Sigmoid colon (tissue), 7 donors: ENCODE results near the gene LYPD4. TPM values are rescaled to one million over a fixed set of nuclear protein-coding genes. Genes with fewer than 3 reads are reported as not detected.
A peak's percentile ranks its signal among the peaks of the same experiment; 100 is the strongest.

Experiments
- DNase-seq: peaks from one replicate; pipeline ENCODE4 v3.0.0-alpha.2; 2019
- H3K27ac ChIP-seq, 4 donors: fragments of 200-600 bp; sonication (generic); one replicate each; pipeline ENCODE4 v1.5.1; 2016 to 2019; ENCODE audit warnings: mild to moderate bottlenecking in 1 of 4
- H3K27me3 ChIP-seq, 3 donors: fragments of 200-600 bp; sonication (generic); one replicate each; pipeline ENCODE4 v1.5.1; 2019; ENCODE audit warnings: mild to moderate bottlenecking in 1 of 3
- H3K36me3 ChIP-seq, 4 donors: fragments of 200-600 bp; sonication (generic); one replicate each; pipeline ENCODE4 v1.5.1; 2016 to 2019
- H3K4me1 ChIP-seq, 4 donors: fragments of 200-600 bp; sonication (generic); one replicate each; pipeline ENCODE4 v1.5.1; 2017 to 2019
- H3K4me3 ChIP-seq, 4 donors: fragments of 200-600 bp; sonication (generic); one replicate each; pipeline ENCODE4 v1.5.1; 2017 to 2019; ENCODE audit warnings: mild to moderate bottlenecking in 2 of 4, moderate library complexity in 1 of 4
- H3K9me3 ChIP-seq, 4 donors: fragments of 200-600 bp in 3 of 4; sonication (generic) in 3 of 4; one replicate each; pipeline versions ENCODE4 v1.5.1 to v1.6.1; 2013 to 2019
- CTCF ChIP-seq, 4 experiments: fragments of 450-650 bp in 3 of 4; fragments of 200-600 bp in 1 of 4; IDR thresholded peaks; one replicate each; pipeline ENCODE4 v1.5.1; 2016 to 2019; ENCODE audit warnings: antibody characterized with exemption in 4 of 4, mild to moderate bottlenecking in 3 of 4, moderate library complexity in 2 of 4
- EP300 ChIP-seq, 4 donors: sonication (generic); formaldehyde crosslinking; IDR thresholded peaks; one replicate each; pipeline ENCODE4 v1.6.1; 2017; ENCODE audit warnings: antibody characterized with exemption in 4 of 4
- POLR2A ChIP-seq, 2 donors: fragments of 450-650 bp; IDR thresholded peaks; one replicate each; pipeline ENCODE4 v1.6.1; 2016; ENCODE audit warnings: antibody characterized with exemption in 2 of 2, mild to moderate bottlenecking in 2 of 2, moderate library complexity in 2 of 2
- POLR2AphosphoS5 ChIP-seq, 4 donors: sonication (generic); formaldehyde crosslinking; IDR thresholded peaks; one replicate each; pipeline ENCODE4 v1.6.1; 2017; ENCODE audit warnings: antibody characterized with exemption in 4 of 4
- WGBS, 2 donors: extraction: QIAGEN DNeasy Blood & Tissue Kit; methylation state at CpG; one replicate each; pipeline ENCODE4 v1.1.7; 2013; 5-methylcytosine and 5-hydroxymethylcytosine counted together
- intact Hi-C: fragments of 100-400 bp; cut with DNase I; formaldehyde crosslinking; loops from one replicate; pipeline ENCODE4 v1.15.1; 2023
- polyA plus RNA-seq, 3 donors: library from polyadenylated mRNA; stranded (reverse); fragments of 200-250 nt; gene quantifications; one replicate each; pipeline ENCODE4 v1.2.3, GENCODE V29; 2013
- total RNA-seq, 4 donors: library from RNA; depleted of rRNA; stranded (reverse); fragments of >200 nt; gene quantifications; one replicate each; pipeline ENCODE4 v1.1.0, GENCODE V29; 2016
- donor health status: healthy with polysubstance abuse.
- donor health status: Bipolar disorder and iron deficiency.
- donor health status: healthy.

LYPD4 gene
- total and polyA plus RNA-seq, 7 donors, result 0.60 TPM; not detected in 6

DNA sequence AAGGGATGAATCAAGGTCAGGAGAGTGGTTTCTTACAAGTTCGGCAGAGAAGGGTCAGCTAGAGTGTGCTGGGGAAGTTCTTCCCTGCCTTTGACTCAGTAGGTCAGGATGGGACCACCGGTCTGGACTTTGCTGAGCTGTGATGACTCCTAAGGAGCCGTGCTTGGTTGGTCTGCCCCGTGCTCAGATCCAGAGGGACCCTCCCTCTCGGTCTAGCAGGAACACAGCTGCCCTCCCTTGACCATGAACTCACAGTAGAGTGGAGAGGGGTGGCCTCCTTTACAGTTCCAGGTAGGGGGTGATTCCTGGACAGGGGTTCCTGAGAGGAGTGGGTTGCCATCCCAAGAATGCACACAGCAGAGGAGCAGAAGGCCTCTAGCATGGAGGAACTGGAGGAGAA, 19.9 kb upstream of the LYPD4 start:
- Histone ChIP-seq H3K27ac (no peak overlapping the region), H3K9me3 (no peaks in the 10 kb centered on the region), H3K4me3 (no peak overlapping the region), H3K36me3 (peaks cover 18 to 78% (median 42%) of the 10 kb centered on the region in 4 donors), H3K27me3 (no peaks in the 10 kb centered on the region), H3K4me1 (peaks cover 0 to 40% (median 34%) of the 10 kb centered on the region in 4 donors)
- intact Hi-C loops, result no loop called here
- TF ChIP-seq EP300 (IDR thresholded peaks at IDR 0.05), result no peak
- TF ChIP-seq POLR2A (IDR thresholded peaks at IDR 0.05), result no peak
- no peak for TF ChIP-seq CTCF (IDR thresholded peaks at IDR 0.05)
- WGBS, 2 donors, result 89% methylated on average over 5 of the region's 5 CpGs
- DNase-seq, result no peak

DNA sequence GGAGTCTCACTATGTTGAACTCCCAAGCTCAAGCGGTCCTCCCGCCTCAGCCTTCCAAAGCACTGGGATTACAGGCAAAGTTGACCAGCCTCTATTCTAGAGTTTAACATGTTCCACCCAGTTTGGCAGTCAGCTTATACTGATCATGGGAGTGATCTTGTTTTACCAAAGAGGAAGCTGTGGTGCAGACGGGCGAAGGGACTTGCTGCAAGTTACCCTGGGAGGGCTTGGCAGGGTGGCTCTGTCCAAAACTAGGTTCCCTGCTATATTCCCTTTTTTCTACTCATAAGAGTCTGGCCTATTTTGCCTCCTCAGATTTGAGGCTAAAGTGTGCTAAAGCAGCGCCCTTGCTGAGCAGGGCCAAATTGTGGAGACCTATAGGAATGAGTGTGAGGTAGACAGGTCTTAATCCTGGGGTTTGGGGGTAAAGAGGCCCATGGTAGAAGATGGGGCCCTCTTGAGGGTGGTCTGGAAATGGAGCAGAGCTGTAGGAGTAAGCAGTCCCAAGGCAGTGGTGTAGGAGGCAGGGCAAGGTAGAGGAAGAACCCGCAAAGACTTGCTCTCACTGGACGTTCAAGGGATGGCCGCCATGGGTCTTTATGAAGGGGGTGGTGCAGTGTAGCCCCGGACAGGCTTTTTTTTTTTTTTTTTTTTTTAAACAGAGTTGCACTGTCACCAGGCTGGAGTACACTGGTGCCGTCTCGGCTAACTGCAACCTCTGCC, 18.9 kb upstream of the LYPD4 start:
- no peak overlapping the region for H3K4me3 ChIP-seq
- no peaks in the 10 kb centered on the region for H3K27me3 ChIP-seq
- DNase-seq, result no peak
- H3K27ac ChIP-seq, result no peak overlapping the region
- H3K36me3 ChIP-seq, result peaks cover 17 to 68% (median 35%) of the 10 kb centered on the region in 4 donors
- H3K4me1 ChIP-seq, result peaks cover 0 to 40% (median 36%) of the 10 kb centered on the region in 4 donors
- 79 to 84% methylated on average over 11 of the region's 11 CpGs for WGBS, 2 donors
- TF ChIP-seq CTCF (IDR thresholded peaks at IDR 0.05), result no peak
- TF ChIP-seq POLR2A (IDR thresholded peaks at IDR 0.05), result no peak
- no peak for TF ChIP-seq EP300 (IDR thresholded peaks at IDR 0.05)
- TF ChIP-seq POLR2AphosphoS5 (IDR thresholded peaks at IDR 0.05), result no peak
- intact Hi-C loops, result no loop called here
- H3K9me3 ChIP-seq, result no peaks in the 10 kb centered on the region

GRCh38 chr19:41862445-41862986, 18.0 kb upstream of the LYPD4 start:
- intact Hi-C loops, result no loop called here
- Histone ChIP-seq H3K9me3 (no peaks in the 10 kb centered on the region), H3K27me3 (no peaks in the 10 kb centered on the region), H3K4me3 (no peak overlapping the region), H3K36me3 (peaks cover 17 to 60% (median 35%) of the 10 kb centered on the region in 4 donors), H3K27ac (no peak overlapping the region), H3K4me1 (peaks cover 0 to 40% (median 36%) of the 10 kb centered on the region in 4 donors)
- no peak for DNase-seq
- TF ChIP-seq POLR2AphosphoS5 (IDR thresholded peaks at IDR 0.05) (no peak), CTCF (IDR thresholded peaks at IDR 0.05) (no peak), EP300 (IDR thresholded peaks at IDR 0.05) (no peak), POLR2A (IDR thresholded peaks at IDR 0.05) (no peak)
- 54 to 67% methylated on average over 2 of the region's 2 CpGs for WGBS, 2 donors

DNA sequence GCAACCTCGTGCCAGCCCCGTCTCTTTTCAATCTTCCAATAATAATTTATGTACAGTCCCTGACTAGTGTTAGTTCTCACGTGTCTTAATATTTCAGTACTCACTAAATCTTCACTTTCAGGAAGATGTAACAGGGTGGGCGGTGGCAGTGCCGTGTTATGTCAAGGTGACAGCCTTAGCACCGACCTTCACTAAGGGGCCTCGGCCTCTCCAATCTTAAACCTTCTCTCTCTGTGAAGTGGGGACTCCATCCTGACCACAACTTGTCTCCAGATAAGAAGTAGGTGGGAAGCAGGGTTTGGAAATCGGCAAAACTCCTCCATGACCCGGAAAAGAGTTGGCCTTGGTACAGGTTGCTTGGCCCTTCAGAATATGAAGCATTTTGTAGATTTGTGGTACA, 17.4 kb upstream of the LYPD4 start:
- H3K4me3 ChIP-seq, result peak overlapping the region in 1 of 4 donors; percentile 84
- DNase-seq, result no peak
- peaks cover 0 to 40% (median 36%) of the 10 kb centered on the region in 4 donors for H3K4me1 ChIP-seq
- H3K9me3 ChIP-seq, result no peaks in the 10 kb centered on the region
- intact Hi-C loops, result loop anchor here (2.0 kb wide), 1 partner anchor 97 kb away; the partner anchor contains the start of gene RABAC1
- H3K36me3 ChIP-seq, result peaks cover 15 to 54% (median 32%) of the 10 kb centered on the region in 4 donors
- no peak for TF ChIP-seq POLR2A (IDR thresholded peaks at IDR 0.05)
- no peak for TF ChIP-seq CTCF (IDR thresholded peaks at IDR 0.05)
- TF ChIP-seq POLR2AphosphoS5 (IDR thresholded peaks at IDR 0.05), result no peak
- no peak for TF ChIP-seq EP300 (IDR thresholded peaks at IDR 0.05)
- H3K27ac ChIP-seq, result no peak overlapping the region
- WGBS, 2 donors, result 60 to 80% methylated on average over 9 of the region's 9 CpGs
- no peaks in the 10 kb centered on the region for H3K27me3 ChIP-seq
